Hematopoietic multipotent progenitor cell treated with erythropoietin and hydrocortisone succinate and interleukin-3 and kit ligand, for 4 days (in vitro differentiated cells): Measurements from ENCODE around the gene LILRB3.
A peak's percentile ranks its signal among the peaks of the same experiment; 100 is the strongest.
"Not testable (repeated sequence)": the region's sequence is repeated elsewhere in the genome, so short reads cannot be mapped to it uniquely, and the experiment has no call there.

Experiments used
- DNase-seq: peaks from one replicate; pipeline ENCODE4 v3.0.0-alpha.2; 2015

Gene LILRB3

DNA sequence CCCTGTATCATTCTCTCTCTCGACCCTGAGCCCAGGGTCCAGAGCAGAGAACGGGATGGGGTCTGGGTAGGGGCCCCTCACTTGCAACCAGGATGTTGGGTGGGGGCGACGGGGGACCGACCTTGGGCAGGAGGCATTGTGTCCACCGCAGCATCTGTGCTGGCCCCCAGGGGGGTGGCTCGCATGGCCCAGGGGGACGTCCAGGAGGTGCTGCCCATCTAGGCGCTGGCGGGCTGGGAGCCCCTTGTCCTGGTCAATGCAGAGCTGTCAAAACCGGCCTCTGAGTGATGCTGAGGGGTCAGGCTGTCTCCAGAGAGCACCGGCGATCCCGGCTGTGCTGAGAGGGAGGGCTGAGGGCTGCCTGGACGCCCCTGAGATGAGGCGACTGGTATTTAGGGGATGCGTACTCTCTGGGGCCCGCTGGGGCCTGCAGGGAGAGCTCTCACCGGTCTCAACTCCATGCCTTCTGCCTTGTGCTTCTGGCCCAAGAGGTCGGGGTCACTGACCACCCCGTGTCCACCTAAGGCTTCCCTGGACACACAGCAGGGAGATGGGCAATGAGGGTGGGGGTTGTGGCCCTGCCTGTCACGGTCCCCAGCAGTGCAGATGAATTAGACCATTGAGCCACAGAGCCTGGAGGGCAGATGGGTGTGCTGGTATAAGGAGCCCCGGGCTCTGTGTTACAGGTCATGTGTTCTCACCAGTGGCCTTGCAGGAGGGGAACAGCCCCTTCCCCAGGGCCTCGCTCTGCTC lies 13.6 kb downstream of the LILRB3 start:
- DNase-seq = no peak

GRCh38 chr19:54208784-54209057 lies 14.1 kb downstream of the LILRB3 start:
- DNase-seq = no peak

DNA sequence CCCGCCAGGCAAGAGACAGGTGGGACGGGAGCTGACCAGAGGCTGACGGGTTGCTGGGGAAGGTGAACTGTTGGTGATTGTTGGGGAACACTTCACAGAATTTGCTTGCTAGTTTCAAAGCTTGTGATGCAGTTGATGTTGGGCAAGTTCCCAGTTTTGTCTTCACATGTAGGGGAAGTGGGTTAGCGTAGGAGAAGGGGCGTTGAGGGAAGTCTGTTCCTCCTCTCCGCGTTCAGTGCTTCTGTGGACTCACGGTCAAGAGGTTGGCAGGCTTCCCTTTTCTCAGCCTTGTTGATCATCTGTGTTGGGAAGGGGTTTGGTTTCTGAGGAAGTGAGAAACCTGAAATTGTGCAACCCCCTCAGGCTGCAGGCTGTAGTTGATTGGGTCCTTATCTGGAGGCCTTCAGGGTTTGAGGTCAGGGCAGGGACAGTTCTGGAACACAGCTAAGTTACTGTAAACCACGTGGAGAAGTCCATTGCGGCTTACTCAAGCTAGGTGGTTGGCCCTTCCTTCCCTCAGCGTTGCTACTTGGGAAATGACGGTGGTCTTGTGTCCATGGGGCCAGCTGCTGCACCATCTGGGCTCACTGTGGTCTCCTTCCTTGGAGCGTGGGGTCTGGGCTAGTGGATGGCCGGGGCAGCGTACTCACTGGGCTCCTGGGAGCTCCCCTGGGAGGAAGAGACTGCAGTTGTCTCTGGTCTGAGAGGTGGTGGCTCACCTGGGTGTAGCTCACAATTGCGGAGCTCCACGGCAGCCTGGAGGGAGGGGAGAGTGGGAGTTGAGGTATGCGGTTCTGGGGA lies 14.6 kb downstream of the LILRB3 start:
- DNase-seq = peak; percentile 99

- DNase-seq = no peak
Measured at GRCh38 chr19:54207676-54207982, 15.2 kb downstream of the LILRB3 start.

GRCh38 chr19:54207193-54207592 lies 15.6 kb downstream of the LILRB3 start:
- DNase-seq = not testable (repeated sequence)

DNA sequence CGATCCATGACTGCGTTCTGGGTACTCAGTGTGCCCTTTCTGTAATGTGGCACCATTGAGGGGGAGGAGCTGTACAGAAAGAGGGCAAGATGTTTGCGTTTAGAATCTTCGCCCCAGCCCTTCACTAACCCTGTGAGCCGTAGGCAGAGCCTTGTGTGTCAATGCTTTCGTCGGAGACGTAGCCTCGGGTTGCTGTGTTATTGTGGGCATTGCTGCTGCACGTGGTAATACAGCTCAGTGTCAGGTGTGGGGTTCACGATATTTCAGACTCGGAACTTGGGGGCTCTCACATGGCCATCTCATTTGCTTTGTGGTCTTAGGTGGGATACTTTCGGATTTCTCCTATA lies 16.0 kb downstream of the LILRB3 start:
- DNase-seq = no peak

- no peak for DNase-seq
Measured at GRCh38 chr19:54206030-54206830, 16.6 kb downstream of the LILRB3 start.

GRCh38 chr19:54204767-54205468 lies 17.9 kb downstream of the LILRB3 start:
- DNase-seq = no peak

DNA sequence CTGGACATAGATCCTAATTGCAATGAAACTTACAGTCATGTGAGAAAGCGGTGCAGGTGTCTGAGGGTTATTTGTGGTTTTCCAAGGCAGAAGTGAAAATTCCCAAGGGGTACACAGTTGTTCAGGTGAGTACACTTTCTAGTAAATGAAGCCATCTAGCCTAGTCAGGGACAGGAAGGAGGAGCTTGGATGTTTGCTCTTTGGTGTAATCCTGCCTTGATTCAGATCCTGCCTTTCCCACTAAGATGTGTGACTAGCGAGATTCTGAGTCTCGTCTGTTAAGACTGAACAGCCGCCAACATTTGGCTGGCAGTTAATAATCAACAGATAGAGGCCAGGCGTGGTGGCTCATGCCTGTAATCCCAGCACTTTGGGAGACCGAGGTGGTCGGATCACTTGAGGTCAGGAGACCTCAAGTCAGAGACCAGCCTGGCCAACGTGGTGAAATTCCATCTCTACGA lies 19.6 kb downstream of the LILRB3 start:
- DNase-seq = no peak

DNA sequence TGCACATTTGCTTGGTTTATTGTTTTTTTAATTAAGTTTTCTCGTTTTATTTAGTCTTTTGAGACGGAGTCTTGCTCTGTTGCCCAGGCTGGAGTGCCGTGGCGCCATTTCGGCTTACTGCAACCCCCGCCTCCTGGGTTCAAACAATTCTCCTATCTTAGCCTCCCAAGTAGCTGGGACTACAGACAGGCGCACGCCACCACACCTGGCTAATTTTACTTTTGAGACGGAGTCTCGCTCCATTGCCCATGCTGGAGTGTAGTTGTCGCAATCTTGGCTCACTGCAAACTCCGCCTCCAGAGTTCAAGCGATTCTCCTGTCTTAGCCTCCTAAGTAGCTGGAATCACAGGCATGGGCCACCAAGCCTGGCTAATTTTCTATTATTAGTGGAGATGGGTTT lies 20.8 kb downstream of the LILRB3 start:
- no peak for DNase-seq

- no peak for DNase-seq
Measured at GRCh38 chr19:54201172-54201701, 21.6 kb downstream of the LILRB3 start.

GRCh38 chr19:54199401-54199800 lies 23.4 kb downstream of the LILRB3 start:
- no peak for DNase-seq

DNA sequence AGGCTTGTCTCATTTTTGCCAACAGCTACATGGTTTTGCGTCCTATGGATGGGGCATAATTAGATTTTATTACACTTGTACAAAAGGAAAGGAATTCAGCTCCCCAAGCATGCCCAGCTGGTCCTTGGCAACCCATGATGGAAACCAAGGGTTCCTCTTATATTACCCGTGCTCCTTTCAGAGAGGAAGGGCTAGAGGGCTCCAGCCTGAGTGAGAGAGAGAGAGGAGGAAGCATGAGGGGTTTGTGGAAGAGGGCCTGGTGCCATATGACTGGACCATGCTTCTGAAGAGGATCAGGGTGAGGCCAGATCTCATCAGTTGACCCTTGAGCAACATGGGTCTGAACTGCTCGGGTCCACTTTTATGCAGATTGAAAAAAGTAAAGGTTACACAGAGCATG lies 25.7 kb downstream of the LILRB3 start:
- no peak for DNase-seq

GRCh38 chr19:54196536-54196935 lies 26.3 kb downstream of the LILRB3 start:
- no peak for DNase-seq

- not testable (repeated sequence) for DNase-seq
Measured at GRCh38 chr19:54194463-54194862, 28.3 kb downstream of the LILRB3 start.

DNA sequence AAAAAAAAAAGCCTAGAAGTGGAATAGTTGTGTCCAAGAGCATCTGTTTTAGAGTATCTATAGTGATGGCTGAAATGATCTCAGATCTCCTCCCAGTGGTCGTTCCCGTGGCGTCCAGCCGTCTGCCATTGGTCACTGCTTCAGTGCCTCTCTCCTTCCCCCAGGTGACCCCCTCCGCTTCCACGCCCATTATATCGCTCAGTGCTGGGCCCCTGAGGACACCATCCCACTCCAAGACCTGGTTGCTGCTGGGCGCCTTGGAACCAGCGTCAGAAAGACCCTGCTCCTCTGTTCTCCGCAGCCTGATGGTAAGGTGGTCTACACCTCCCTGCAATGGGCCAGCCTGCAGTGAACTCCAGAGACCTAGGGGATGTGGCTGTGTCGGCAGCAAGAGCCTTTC lies 29.8 kb downstream of the LILRB3 start:
- DNase-seq = no peak

DNA sequence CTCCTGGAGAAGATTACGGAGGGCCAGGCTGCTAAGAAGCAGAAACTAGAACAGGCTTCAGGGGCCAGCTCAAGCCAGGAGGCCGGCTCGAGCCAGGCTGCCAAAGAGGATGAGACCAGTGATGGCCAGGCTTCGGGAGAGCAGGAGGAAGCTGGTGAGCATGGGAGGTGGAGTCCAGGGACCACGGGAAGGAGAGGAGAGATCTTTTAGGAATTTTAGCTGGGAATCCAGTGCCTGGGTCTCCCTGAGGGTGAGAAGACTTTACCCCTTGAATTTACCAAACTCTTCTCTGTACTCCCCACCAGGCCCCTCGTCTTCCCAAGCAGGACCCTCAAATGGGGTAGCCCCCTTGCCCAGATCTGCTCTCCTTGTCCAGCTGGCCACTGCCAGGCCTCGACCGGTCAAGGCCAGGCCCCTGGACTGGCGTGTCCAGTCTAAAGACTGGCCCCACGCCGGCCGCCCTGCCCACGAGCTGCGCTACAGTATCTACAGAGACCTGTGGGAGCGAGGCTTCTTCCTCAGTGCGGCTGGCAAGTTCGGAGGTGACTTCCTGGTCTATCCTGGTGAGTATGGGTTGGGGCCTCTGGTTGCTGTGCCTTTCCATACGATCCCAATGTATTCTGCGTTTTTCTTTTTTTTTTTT lies 30.9 kb downstream of the LILRB3 start:
- no peak for DNase-seq

GRCh38 chr19:54191011-54191810 lies 31.6 kb downstream of the LILRB3 start, which contains the start of gene TSEN34:
Gene TSEN34 (plus strand): TSS chr19:54191308. CDS start chr19:54191365, 57 bp downstream.
- peak; percentile 94 for DNase-seq

DNA sequence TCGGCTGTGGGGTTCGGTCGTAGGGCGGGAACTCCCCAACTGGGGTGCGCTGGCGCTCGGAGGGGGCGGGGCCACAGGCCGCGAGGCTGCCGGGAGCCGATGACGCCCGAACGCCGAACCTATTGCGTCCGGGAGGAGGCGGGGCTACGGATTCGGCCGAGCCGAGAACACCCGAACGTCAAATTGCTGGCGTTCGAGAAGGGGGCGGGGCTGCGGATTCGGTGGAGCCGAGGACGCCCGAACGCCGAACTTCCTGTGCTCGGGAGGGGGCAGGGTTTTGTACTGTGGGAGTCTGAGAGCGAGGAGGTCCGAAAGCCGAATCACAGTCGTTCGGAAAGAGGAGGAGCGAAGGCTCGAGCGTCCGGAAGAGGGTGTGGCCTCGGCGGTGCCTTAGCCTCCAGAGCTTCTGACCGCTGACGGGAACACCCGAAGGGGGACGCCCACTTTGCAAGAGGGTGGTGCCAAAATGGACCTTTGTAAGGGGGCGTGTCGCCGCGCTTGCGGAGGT lies 32.2 kb downstream of the LILRB3 start:
- peak; percentile 100 for DNase-seq

GRCh38 chr19:54189735-54190502 lies 32.9 kb downstream of the LILRB3 start:
- peak; percentile 100 for DNase-seq
